IPS-15b (cell line): ENCODE measurements around the gene SYNE1.
"Not testable (repeated sequence)": the region's sequence is repeated elsewhere in the genome, so short reads cannot be mapped to it uniquely, and the experiment has no call there.

Experiments
- H3K27me3 ChIP-seq: one replicate; pipeline ENCODE4 v1.6.1; 2013; ENCODE audit warnings: low read length; ENCODE audit not compliant: control insufficient read depth, insufficient read depth
- H3K36me3 ChIP-seq: one replicate; pipeline ENCODE4 v1.6.1; 2013; ENCODE audit warnings: low read length; ENCODE audit not compliant: control insufficient read depth, insufficient read depth
- H3K4me1 ChIP-seq: one replicate; pipeline ENCODE4 v1.6.1; 2013; ENCODE audit warnings: mild to moderate bottlenecking, low read length; ENCODE audit not compliant: control insufficient read depth, insufficient read depth
- H3K4me3 ChIP-seq: one replicate; pipeline ENCODE4 v1.5.1; 2013; ENCODE audit warnings: low read depth, low read length
- H3K9ac ChIP-seq: one replicate; pipeline ENCODE4 v1.6.1; 2013; ENCODE audit warnings: low read depth, mild to moderate bottlenecking, low read length
- H3K9me3 ChIP-seq: one replicate; pipeline ENCODE4 v1.6.1; 2013; ENCODE audit warnings: mild to moderate bottlenecking, low read length; ENCODE audit not compliant: control insufficient read depth, insufficient read depth

Gene SYNE1

DNA sequence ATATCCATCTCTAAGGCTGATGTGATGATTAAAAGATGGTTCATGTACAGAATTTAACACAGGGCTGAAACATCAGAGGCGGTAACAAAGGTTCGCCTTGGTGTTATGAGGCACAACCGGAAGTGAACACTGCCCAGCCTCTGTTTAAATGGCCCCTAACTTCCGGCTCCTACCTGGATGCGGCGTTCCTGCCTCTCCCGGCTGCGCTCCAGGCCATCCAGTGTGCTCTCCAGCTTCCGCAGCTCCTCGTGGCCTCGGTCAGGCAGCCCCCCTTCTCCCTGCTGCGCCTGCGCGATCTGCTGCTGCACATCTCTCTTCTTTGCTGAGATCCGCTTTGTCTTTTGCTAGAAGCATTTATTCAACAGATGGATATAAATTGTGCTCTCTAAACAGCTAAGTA is 195.3 kb downstream of the SYNE1 start:
- Histone ChIP-seq H3K9me3 (no peaks in the 10 kb centered on the region), H3K4me3 (no peak overlapping the region), H3K27me3 (no peaks in the 10 kb centered on the region), H3K9ac (no peak overlapping the region), H3K4me1 (no peaks in the 10 kb centered on the region), H3K36me3 (no peaks in the 10 kb centered on the region)

DNA sequence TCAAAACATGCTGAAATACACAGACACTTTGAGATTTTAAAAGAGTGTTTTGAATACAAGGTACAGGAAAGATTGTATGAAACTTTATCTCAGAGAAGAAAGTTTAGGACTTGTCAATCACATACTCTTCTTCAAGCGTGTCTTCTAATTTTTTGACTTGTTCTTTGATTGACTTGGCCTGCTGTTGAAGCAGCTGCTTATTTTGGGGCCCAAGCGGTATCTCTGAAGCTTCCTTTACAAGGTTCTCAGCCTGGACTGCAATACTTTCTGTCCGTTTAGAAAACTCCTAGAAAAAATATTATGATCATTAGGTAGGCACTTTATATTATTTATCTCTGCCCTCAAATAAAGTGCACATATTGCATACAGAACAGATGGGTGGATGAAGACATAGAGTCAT is 201.3 kb downstream of the SYNE1 start:
- Histone ChIP-seq H3K9me3 (no peaks in the 10 kb centered on the region), H3K4me3 (no peak overlapping the region), H3K36me3 (no peaks in the 10 kb centered on the region), H3K4me1 (no peaks in the 10 kb centered on the region), H3K9ac (no peak overlapping the region), H3K27me3 (no peaks in the 10 kb centered on the region)

GRCh38 chr6:152432758-152433157 is 204.4 kb downstream of the SYNE1 start:
- Histone ChIP-seq H3K27me3 (no peaks in the 10 kb centered on the region), H3K36me3 (no peaks in the 10 kb centered on the region), H3K9me3 (no peaks in the 10 kb centered on the region), H3K9ac (no peak overlapping the region), H3K4me1 (no peaks in the 10 kb centered on the region), H3K4me3 (no peak overlapping the region)

- H3K9ac ChIP-seq, result no peak overlapping the region
- no peaks in the 10 kb centered on the region for H3K27me3 ChIP-seq
- no peak overlapping the region for H3K4me3 ChIP-seq
- H3K4me1 ChIP-seq, result no peaks in the 10 kb centered on the region
- no peaks in the 10 kb centered on the region for H3K9me3 ChIP-seq
- no peaks in the 10 kb centered on the region for H3K36me3 ChIP-seq
Measured at GRCh38 chr6:152428126-152428525, 209.0 kb downstream of the SYNE1 start.

DNA sequence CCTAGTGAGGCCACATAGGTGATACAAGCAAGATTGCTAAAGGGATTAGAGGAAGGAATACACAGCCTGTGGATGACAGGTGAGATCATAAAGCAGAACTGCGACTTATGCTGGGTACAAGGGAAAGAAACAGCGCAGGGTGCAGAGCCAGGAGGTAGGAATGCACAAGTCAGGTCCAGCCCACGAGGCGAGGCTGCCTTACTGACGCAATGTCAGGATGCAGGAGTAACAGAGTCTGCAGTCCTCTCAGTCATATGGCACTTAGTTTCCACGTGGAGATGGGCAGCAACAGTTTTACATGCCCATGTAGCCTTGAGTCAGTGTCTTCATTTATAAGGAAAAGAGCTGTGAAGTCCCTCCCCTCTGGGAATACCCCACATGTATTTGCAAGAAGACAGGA is 210.9 kb downstream of the SYNE1 start:
- H3K36me3 ChIP-seq, result no peaks in the 10 kb centered on the region
- no peak overlapping the region for H3K9ac ChIP-seq
- H3K4me3 ChIP-seq, result no peak overlapping the region
- H3K27me3 ChIP-seq, result no peaks in the 10 kb centered on the region
- no peaks in the 10 kb centered on the region for H3K4me1 ChIP-seq
- H3K9me3 ChIP-seq, result no peaks in the 10 kb centered on the region

GRCh38 chr6:152423216-152424103 is 213.7 kb downstream of the SYNE1 start:
- Histone ChIP-seq H3K4me1 (peaks cover under 1% of the 10 kb centered on the region), H3K36me3 (no peaks in the 10 kb centered on the region), H3K9ac (no peak overlapping the region), H3K4me3 (no peak overlapping the region), H3K9me3 (no peaks in the 10 kb centered on the region), H3K27me3 (no peaks in the 10 kb centered on the region)

- not testable (repeated sequence) for H3K27me3 ChIP-seq, H3K9ac ChIP-seq, H3K9me3 ChIP-seq, H3K4me1 ChIP-seq, H3K36me3 ChIP-seq, H3K4me3 ChIP-seq
Measured at GRCh38 chr6:152421496-152421895, 215.7 kb downstream of the SYNE1 start.

DNA sequence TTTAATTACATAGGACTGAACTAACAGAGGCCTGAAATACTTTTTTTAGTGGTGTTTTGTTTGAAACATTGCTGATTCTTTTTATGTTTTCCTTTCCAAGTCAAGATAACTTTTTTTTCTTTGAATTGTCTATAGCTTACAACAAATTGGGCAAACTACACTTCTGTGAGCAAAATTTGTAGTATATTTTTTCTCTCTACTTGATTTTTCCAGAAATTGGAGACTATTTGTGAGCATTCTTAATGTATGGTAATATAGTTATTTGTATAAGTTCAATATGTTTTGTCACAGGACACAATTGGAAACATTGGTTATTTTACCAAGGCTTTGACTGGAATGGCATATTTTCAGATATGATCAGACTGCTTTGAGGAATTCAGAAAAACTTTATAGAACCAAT is 216.5 kb downstream of the SYNE1 start:
- Histone ChIP-seq H3K27me3 (no peaks in the 10 kb centered on the region), H3K36me3 (no peaks in the 10 kb centered on the region), H3K9me3 (no peaks in the 10 kb centered on the region), H3K4me1 (peaks cover 2% of the 10 kb centered on the region), H3K9ac (no peak overlapping the region), H3K4me3 (no peak overlapping the region)

DNA sequence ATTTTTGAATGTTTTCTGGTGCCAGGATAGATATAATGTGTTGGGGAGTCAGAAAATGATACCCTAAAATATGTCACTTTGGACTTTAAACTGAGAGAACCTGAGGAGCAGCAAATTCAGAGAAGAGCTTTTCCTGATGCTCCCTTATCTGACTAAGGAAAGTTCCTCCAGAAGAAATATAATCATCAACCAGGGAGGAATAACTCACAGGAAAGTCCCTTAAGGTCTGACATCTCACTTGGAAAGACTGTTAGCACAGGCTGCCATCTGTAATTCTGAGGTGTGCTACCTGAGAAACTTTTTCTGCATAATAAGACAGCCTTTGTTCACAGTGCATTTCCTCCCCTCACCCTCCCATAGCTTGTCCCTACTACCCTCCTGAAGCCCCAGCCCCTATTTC is 218.6 kb downstream of the SYNE1 start:
- Histone ChIP-seq H3K4me3 (no peak overlapping the region), H3K9me3 (no peaks in the 10 kb centered on the region), H3K9ac (no peak overlapping the region), H3K27me3 (no peaks in the 10 kb centered on the region), H3K36me3 (no peaks in the 10 kb centered on the region), H3K4me1 (peaks cover 2% of the 10 kb centered on the region)

DNA sequence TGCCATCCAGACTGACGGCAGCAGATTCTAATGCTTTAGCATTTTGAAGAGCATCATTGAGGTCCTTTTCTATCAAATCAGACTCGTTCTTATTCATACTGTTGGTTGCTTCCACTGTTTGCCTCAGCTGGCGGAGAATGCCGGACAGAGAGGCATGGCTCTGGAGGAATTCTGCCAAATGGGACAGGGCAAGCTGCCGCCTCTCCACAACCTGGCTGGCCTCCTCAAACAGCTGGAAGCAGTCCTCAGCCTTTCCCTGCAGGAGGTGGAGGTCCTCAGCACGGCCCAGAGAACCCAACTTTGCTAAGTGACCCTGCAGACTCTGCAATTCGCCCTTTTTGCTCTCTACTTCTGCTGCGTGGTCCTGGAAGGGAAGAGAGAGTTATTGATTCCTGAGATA is 220.5 kb downstream of the SYNE1 start:
- Histone ChIP-seq H3K36me3 (no peaks in the 10 kb centered on the region), H3K27me3 (no peaks in the 10 kb centered on the region), H3K9ac (no peak overlapping the region), H3K4me3 (no peak overlapping the region), H3K9me3 (no peaks in the 10 kb centered on the region), H3K4me1 (peaks cover 2% of the 10 kb centered on the region)

DNA sequence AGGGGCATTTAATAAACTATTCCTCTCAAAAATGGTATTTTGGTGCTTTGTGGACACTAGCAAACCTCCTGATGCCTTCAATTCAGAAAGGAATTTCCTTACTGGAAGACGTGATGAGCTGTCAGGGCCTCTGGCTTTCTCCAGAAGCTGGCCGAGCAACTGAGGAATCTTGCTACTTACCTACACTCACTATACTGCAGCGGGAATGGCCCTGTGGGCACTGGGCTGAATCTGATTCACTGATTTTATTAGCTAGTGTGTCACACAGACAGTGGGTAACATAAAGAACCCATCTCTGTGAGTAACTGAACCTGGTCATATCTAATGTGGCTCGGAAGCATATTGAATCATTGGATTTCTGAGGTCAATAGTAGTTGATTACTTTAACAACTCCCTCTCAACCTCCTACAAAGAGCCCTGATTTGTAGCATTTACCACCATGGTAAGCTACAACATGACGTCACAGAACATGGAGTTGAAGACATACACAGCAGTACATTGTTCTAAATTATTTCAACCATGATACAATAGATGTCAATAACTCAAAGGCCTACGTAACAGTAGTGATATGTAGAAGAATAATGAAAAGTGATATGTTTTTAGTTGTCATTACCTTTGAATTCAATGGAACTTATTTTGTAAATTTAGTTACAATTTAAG is 232.1 kb downstream of the SYNE1 start:
- H3K9me3 ChIP-seq, result no peaks in the 10 kb centered on the region
- no peak overlapping the region for H3K9ac ChIP-seq
- no peak overlapping the region for H3K4me3 ChIP-seq
- H3K36me3 ChIP-seq, result no peaks in the 10 kb centered on the region
- H3K27me3 ChIP-seq, result no peaks in the 10 kb centered on the region
- H3K4me1 ChIP-seq, result no peaks in the 10 kb centered on the region
